Stimulated activated CD4-positive, alpha-beta T cell treated with anti-CD3 and anti-CD28 coated beads, TNF-alpha, amount 100 ng/mL, for 24 hours (primary cell): ENCODE results near the gene GDF2.

ENCODE experiments used
- DNase-seq, 3 experiments: peaks; one replicate each; pipeline ENCODE4 v3.0.0-alpha.2; 2020; ENCODE audit warnings: low read depth in 3 of 3

The GDF2 gene

GRCh38 chr10:47322300-47323061 is at the start of gene GDF2:
Gene GDF2 (plus strand): TSS chr10:47322454. CDS start chr10:47322669, 215 bp downstream.
- DNase-seq, result no peak

- no peak for DNase-seq
Measured at GRCh38 chr10:47276071-47276470, 46.2 kb upstream of the GDF2 start.

- DNase-seq, result no peak
Measured at GRCh38 chr10:47276576-47277351, 45.5 kb upstream of the GDF2 start.

- DNase-seq, result peak in 2 of 3 experiments; percentile 18 to 38
Measured at GRCh38 chr10:47277352-47278151, 44.7 kb upstream of the GDF2 start.

- DNase-seq, result no peak
Measured at GRCh38 chr10:47278152-47278473, 44.1 kb upstream of the GDF2 start.

GRCh38 chr10:47278720-47279119 is 43.5 kb upstream of the GDF2 start:
- no peak for DNase-seq

GRCh38 chr10:47279276-47279675 is 43.0 kb upstream of the GDF2 start:
- DNase-seq, result no peak

- DNase-seq, result no peak
Measured at GRCh38 chr10:47282005-47282656, 40.1 kb upstream of the GDF2 start.

GRCh38 chr10:47282657-47283018 is 39.6 kb upstream of the GDF2 start:
- no peak for DNase-seq

- DNase-seq, result no peak
Measured at GRCh38 chr10:47283101-47283630, 39.1 kb upstream of the GDF2 start.

- no peak for DNase-seq
Measured at GRCh38 chr10:47283848-47284247, 38.4 kb upstream of the GDF2 start.

GRCh38 chr10:47285381-47286115 is 36.7 kb upstream of the GDF2 start:
- no peak for DNase-seq

- DNase-seq, result no peak
Measured at GRCh38 chr10:47286116-47286505, 36.1 kb upstream of the GDF2 start.

GRCh38 chr10:47286591-47287315 is 35.5 kb upstream of the GDF2 start:
- no peak for DNase-seq

- DNase-seq, result no peak
Measured at GRCh38 chr10:47287365-47287802, 34.9 kb upstream of the GDF2 start.

- DNase-seq, result no peak
Measured at GRCh38 chr10:47287805-47288204, 34.4 kb upstream of the GDF2 start.

GRCh38 chr10:47288236-47288635 is 34.0 kb upstream of the GDF2 start:
- DNase-seq, result no peak

- no peak for DNase-seq
Measured at GRCh38 chr10:47288916-47289495, 33.2 kb upstream of the GDF2 start.

- no peak for DNase-seq
Measured at GRCh38 chr10:47289921-47290320, 32.3 kb upstream of the GDF2 start.

GRCh38 chr10:47290338-47290737 is 31.9 kb upstream of the GDF2 start:
- DNase-seq, result no peak
